Liver (tissue), 9 donors: ENCODE data around the gene TAF8. TPM values are rescaled to one million over a fixed set of nuclear protein-coding genes. Genes with fewer than 3 reads are reported as not detected.
"Not testable (repeated sequence)": the region's sequence is repeated elsewhere in the genome, so short reads cannot be mapped to it uniquely, and the experiment has no call there.

Experiments
- DNase-seq: peaks from one replicate; pipeline ENCODE4 v3.0.0-alpha.2; 2017; ENCODE audit warnings: low spot score
- H3K27ac ChIP-seq, 2 donors: one replicate each; pipeline ENCODE4 v1.7.0; 2013; ENCODE audit warnings: inconsistent platforms in 2 of 2, low read length in 2 of 2, control low read depth in 1 of 2, low read depth in 1 of 2, mild to moderate bottlenecking in 1 of 2
- H3K27me3 ChIP-seq, 4 donors: one replicate each; pipeline versions ENCODE4 v1.6.1 to v1.7.0; 2013; ENCODE audit warnings: low read length in 3 of 4, inconsistent platforms in 1 of 4, mild to moderate bottlenecking in 1 of 4, moderate library complexity in 1 of 4; ENCODE audit not compliant: control insufficient read depth in 4 of 4, insufficient read depth in 4 of 4
- H3K36me3 ChIP-seq, 4 donors: one replicate each; pipeline versions ENCODE4 v1.6.1 to v1.7.0; 2013; ENCODE audit warnings: low read length in 3 of 4, mild to moderate bottlenecking in 3 of 4, low read depth in 1 of 4, moderate library complexity in 1 of 4; ENCODE audit not compliant: control insufficient read depth in 4 of 4, insufficient read depth in 3 of 4
- H3K4me1 ChIP-seq, 4 donors: one replicate each; pipeline versions ENCODE4 v1.6.1 to v1.7.0; 2013; ENCODE audit warnings: low read length in 3 of 4, mild to moderate bottlenecking in 3 of 4, moderate library complexity in 1 of 4; ENCODE audit not compliant: control insufficient read depth in 4 of 4, insufficient read depth in 4 of 4
- H3K4me3 ChIP-seq, 3 donors: one replicate each; pipeline versions ENCODE4 v1.6.1 to v1.7.0; 2013; ENCODE audit warnings: low read length in 3 of 3, control low read depth in 1 of 3, low read depth in 1 of 3, mild to moderate bottlenecking in 1 of 3
- H3K9ac ChIP-seq, 2 donors: one replicate each; pipeline ENCODE4 v1.7.0; 2013; ENCODE audit warnings: low read length in 2 of 2, mild to moderate bottlenecking in 2 of 2, moderate library complexity in 2 of 2, control low read depth in 1 of 2, low read depth in 1 of 2
- H3K9me3 ChIP-seq, 4 donors: one replicate each; pipeline versions ENCODE4 v1.6.1 to v1.7.0; 2013; ENCODE audit warnings: low read length in 3 of 4; ENCODE audit not compliant: control insufficient read depth in 4 of 4
- ATF3 ChIP-seq: IDR thresholded peaks from 2 replicates; pipeline ENCODE4 v1.6.1; 2016; ENCODE audit warnings: antibody characterized with exemption
- CTCF ChIP-seq: fragments of 150-350 bp; IDR thresholded peaks from 2 replicates; pipeline ENCODE4 v1.5.1; 2017; ENCODE audit warnings: improper control_type of control experiment, low read depth, low read length; ENCODE audit not compliant: missing input control
- EGR1 ChIP-seq, 2 donors: IDR thresholded peaks; 2 replicates each; pipeline ENCODE4 v1.6.1; 2016 to 2018; ENCODE audit warnings: antibody characterized with exemption in 2 of 2, low read depth in 2 of 2
- FOXA1 ChIP-seq: IDR thresholded peaks from 2 replicates; pipeline ENCODE4 v1.6.1; 2016; ENCODE audit warnings: antibody characterized with exemption
- FOXA2 ChIP-seq: IDR thresholded peaks from 2 replicates; pipeline ENCODE4 v1.6.1; 2016; ENCODE audit warnings: antibody characterized with exemption
- GABPA ChIP-seq, 2 donors: IDR thresholded peaks in 1 of 2; conservative IDR thresholded peaks in 1 of 2; 2 replicates each; pipeline ENCODE4 v1.6.1; 2016; ENCODE audit warnings: antibody characterized with exemption in 2 of 2, mild to moderate bottlenecking in 1 of 2, moderate library complexity in 1 of 2
- HNF4A ChIP-seq, 2 donors: conservative IDR thresholded peaks; 2 replicates each; pipeline ENCODE4 v1.6.1; 2016; ENCODE audit warnings: antibody characterized with exemption in 2 of 2, mild to moderate bottlenecking in 2 of 2
- HNF4G ChIP-seq: IDR thresholded peaks from 2 replicates; pipeline ENCODE4 v1.6.1; 2016; ENCODE audit warnings: antibody characterized with exemption
- JUND ChIP-seq, 2 donors: IDR thresholded peaks; 2 replicates each; pipeline ENCODE4 v1.6.1; 2016; ENCODE audit warnings: antibody characterized with exemption in 2 of 2
- MAX ChIP-seq: IDR thresholded peaks from 2 replicates; pipeline ENCODE4 v1.6.1; 2016; ENCODE audit warnings: antibody characterized with exemption
- RAD21 ChIP-seq, 2 donors: IDR thresholded peaks; 2 replicates each; pipeline ENCODE4 v1.6.1; 2016; ENCODE audit warnings: antibody characterized with exemption in 2 of 2, mild to moderate bottlenecking in 2 of 2
- REST ChIP-seq: IDR thresholded peaks from 2 replicates; pipeline ENCODE4 v1.6.1; 2016; ENCODE audit warnings: antibody characterized with exemption, mild to moderate bottlenecking
- RXRA ChIP-seq, 2 donors: IDR thresholded peaks; 2 replicates each; pipeline ENCODE4 v1.6.1; 2017 to 2018; ENCODE audit warnings: antibody characterized with exemption in 2 of 2, mild to moderate bottlenecking in 1 of 2
- SP1 ChIP-seq: IDR thresholded peaks from 2 replicates; pipeline ENCODE4 v1.6.1; 2018; ENCODE audit warnings: antibody characterized with exemption, mild to moderate bottlenecking
- TAF1 ChIP-seq: conservative IDR thresholded peaks from 2 replicates; pipeline ENCODE4 v1.6.1; 2016; ENCODE audit warnings: antibody characterized with exemption, mild to moderate bottlenecking
- YY1 ChIP-seq: IDR thresholded peaks from 2 replicates; pipeline ENCODE4 v1.6.1; 2016; ENCODE audit warnings: antibody characterized with exemption, mild to moderate bottlenecking
- ZBTB33 ChIP-seq: IDR thresholded peaks from 2 replicates; pipeline ENCODE4 v1.6.1; 2016; ENCODE audit warnings: antibody characterized with exemption
- WGBS: extraction: QIAGEN DNeasy Blood & Tissue Kit; methylation state at CpG from one replicate; pipeline ENCODE4 v1.1.7; 2013; 5-methylcytosine and 5-hydroxymethylcytosine counted together
- polyA plus RNA-seq, 2 donors: library from polyadenylated mRNA; stranded (reverse) in 1 of 2; unstranded in 1 of 2; fragments of 200-250 nt in 1 of 2; fragments of >200 nt in 1 of 2; fragmentation: Nextera tagmentation in 1 of 2; extraction: Ambion mirVana in 1 of 2; gene quantifications; one replicate each; pipeline versions ENCODE4 v1.2.1 to v1.2.3, GENCODE V29; 2013 to 2015
- total RNA-seq, 2 donors: library from RNA; depleted of rRNA; stranded (reverse); fragments of >200 nt; gene quantifications; one replicate each; pipeline ENCODE4 v1.2.3, GENCODE V29; 2014
- donor health status: healthy.
- donor health status: healthy.
- donor health status: healthy.
- donor health status: healthy.
- donor health status: healthy.

Gene TAF8
- total and polyA plus RNA-seq, 4 donors = 3.9 to 11.3 (median 7.4) TPM

GRCh38 chr6:42007286-42008137, 42.8 kb upstream of the TAF8 start:
- Histone ChIP-seq H3K9me3 (no peaks in the 10 kb centered on the region), H3K27me3 (no peaks in the 10 kb centered on the region), H3K9ac (no peak overlapping the region), H3K4me1 (no peaks in the 10 kb centered on the region), H3K27ac (no peak overlapping the region), H3K4me3 (no peak overlapping the region), H3K36me3 (no peaks in the 10 kb centered on the region)
- no peak for DNase-seq
- no peak for TF ChIP-seq FOXA1
- TF ChIP-seq HNF4G = no peak
- TF ChIP-seq SP1 = no peak
- TF ChIP-seq CTCF = no peak
- no peak for TF ChIP-seq YY1
- TF ChIP-seq ATF3 = no peak
- TF ChIP-seq ZBTB33 = no peak
- no peak for TF ChIP-seq RAD21 (IDR thresholded peaks at IDR 0.05)
- no peak for TF ChIP-seq REST
- no peak for TF ChIP-seq JUND (IDR thresholded peaks at IDR 0.05)
- TF ChIP-seq FOXA2 = no peak
- no peak for TF ChIP-seq EGR1 (IDR thresholded peaks at IDR 0.05; ENCODE audit: low read depth in 2 of 2)
- TF ChIP-seq GABPA (IDR thresholded peaks at IDR 0.05 in 1 of 2, conservative IDR thresholded peaks at IDR 0.05 in 1 of 2) = no peak
- no peak for TF ChIP-seq TAF1
- TF ChIP-seq RXRA (IDR thresholded peaks at IDR 0.05) = no peak
- no peak for TF ChIP-seq HNF4A (conservative IDR thresholded peaks at IDR 0.05)
- TF ChIP-seq MAX = no peak
- WGBS = 77% methylated on average over 15 of the region's 15 CpGs

GRCh38 chr6:42008138-42008528, 42.2 kb upstream of the TAF8 start:
- H3K9ac ChIP-seq, H3K27me3 ChIP-seq, H3K4me1 ChIP-seq, H3K9me3 ChIP-seq, H3K27ac ChIP-seq, H3K4me3 ChIP-seq, H3K36me3 ChIP-seq, DNase-seq: not testable (repeated sequence)
- WGBS = 87% methylated on average over 8 of the region's 8 CpGs
